A673 (cell line): ENCODE results near the gene INTS6. TPM values are rescaled to one million over a fixed set of nuclear protein-coding genes. Genes with fewer than 3 reads are reported as not detected.

Source experiments
- BruUV-seq: library from RNA; stranded (reverse); fragments of 400-500 nt; replicated peaks from 2 replicates; lab custom pipeline; 2021; lab: Mats Ljungman, UMichigan
- CTCF ChIA-PET: fragments of 300-600 bp; sonication (Branson Sonifier 250); formaldehyde crosslinking; loops from one replicate; lab custom pipeline; 2022; ENCODE audit warnings: antibody characterized with exemption; lab: Charles Lee
- POLR2A ChIA-PET: fragments of 300-600 bp; sonication (Branson Sonifier 250); formaldehyde crosslinking; loops from one replicate; lab custom pipeline; 2022; ENCODE audit warnings: antibody characterized with exemption; ENCODE audit not compliant: low non-redundant PET; lab: Charles Lee
- DNase-seq: peaks from one replicate; pipeline ENCODE4 v3.0.0-alpha.2; 2015; ENCODE audit warnings: low spot score
- H3K27ac ChIP-seq: fragments of 200-600 bp; sonication (generic); 2 replicates; pipeline ENCODE4 v1.5.1; 2016; ENCODE audit warnings: mixed run types, low read depth, mild to moderate bottlenecking, mixed read lengths, antibody characterized with exemption, low read length; ENCODE audit not compliant: poor library complexity, severe bottlenecking
- H3K27me3 ChIP-seq: fragments of 200-600 bp; sonication (generic); replicated peaks from 2 replicates; pipeline ENCODE4 v1.6.1; 2017; ENCODE audit warnings: mixed run types, low read depth, mild to moderate bottlenecking, mixed read lengths, antibody characterized with exemption, low read length; ENCODE audit not compliant: insufficient read depth, poor library complexity
- H3K36me3 ChIP-seq: fragments of 200-600 bp; sonication (generic); 2 replicates; pipeline ENCODE4 v1.6.1; 2016; ENCODE audit warnings: mixed run types, mild to moderate bottlenecking, mixed read lengths, antibody characterized with exemption, low read length; ENCODE audit not compliant: insufficient read depth, poor library complexity, severe bottlenecking
- H3K4me1 ChIP-seq: fragments of 200-600 bp; sonication (generic); 2 replicates; pipeline ENCODE4 v1.6.1; 2017; ENCODE audit warnings: mixed run types, mild to moderate bottlenecking, mixed read lengths, antibody characterized with exemption, low read length; ENCODE audit not compliant: insufficient read depth, poor library complexity, severe bottlenecking
- H3K4me3 ChIP-seq: fragments of 200-600 bp; sonication (generic); 2 replicates; pipeline ENCODE4 v1.5.1; 2016; ENCODE audit warnings: low read depth, mixed run types, mild to moderate bottlenecking, mixed read lengths, low read length; ENCODE audit not compliant: poor library complexity, severe bottlenecking
- H3K9me3 ChIP-seq: fragments of 200-600 bp; sonication (generic); 2 replicates; pipeline ENCODE4 v1.6.1; 2016; ENCODE audit warnings: mixed run types, low read depth, mild to moderate bottlenecking, mixed read lengths, antibody characterized with exemption, low read length; ENCODE audit not compliant: poor library complexity, severe bottlenecking
- CTCF ChIP-seq: fragments of 300-800, 200-600 bp; sonication (generic); conservative IDR thresholded peaks from 2 replicates; pipeline ENCODE4 v1.5.1; 2017; ENCODE audit warnings: low read depth, mild to moderate bottlenecking, antibody characterized with exemption, low read length, moderate library complexity, mixed read lengths
- EZH2 ChIP-seq: fragments of 200-600 bp; sonication (generic); IDR thresholded peaks from 2 replicates; pipeline ENCODE4 v1.6.1; 2017; ENCODE audit warnings: borderline replicate concordance, low read depth, mild to moderate bottlenecking, mixed read lengths, antibody characterized with exemption, low read length; ENCODE audit not compliant: poor library complexity, severe bottlenecking
- intact Hi-C: fragments of 100-400 bp; cut with micrococcal nuclease; formaldehyde crosslinking; loops from one replicate; pipeline ENCODE4 v1.10.0; 2022; ENCODE audit not compliant: unreplicated experiment
- total RNA-seq: library from RNA; stranded (reverse); gene quantifications from 2 replicates; pipeline ENCODE4 v1.2.3, GENCODE V29; 2021

The INTS6 gene
- total RNA-seq, 1 experiment from 2014 or later = 90.4 TPM

GRCh38 chr13:51318015-51318414 lies 134.8 kb downstream of the INTS6 start:
- intact Hi-C loops = no loop called here
- TF ChIP-seq CTCF (no peak), EZH2 (no peak)
- BruUV-seq = no TSS peak
- no peak for DNase-seq
- Histone ChIP-seq H3K27me3 (no peaks in the 10 kb centered on the region), H3K4me3 (no peak overlapping the region), H3K4me1 (peaks cover 22% of the 10 kb centered on the region), H3K27ac (no peak overlapping the region), H3K9me3 (no peaks in the 10 kb centered on the region), H3K36me3 (no peaks in the 10 kb centered on the region)
- POLR2A ChIA-PET = no interaction called here
- CTCF ChIA-PET = no interaction called here

DNA sequence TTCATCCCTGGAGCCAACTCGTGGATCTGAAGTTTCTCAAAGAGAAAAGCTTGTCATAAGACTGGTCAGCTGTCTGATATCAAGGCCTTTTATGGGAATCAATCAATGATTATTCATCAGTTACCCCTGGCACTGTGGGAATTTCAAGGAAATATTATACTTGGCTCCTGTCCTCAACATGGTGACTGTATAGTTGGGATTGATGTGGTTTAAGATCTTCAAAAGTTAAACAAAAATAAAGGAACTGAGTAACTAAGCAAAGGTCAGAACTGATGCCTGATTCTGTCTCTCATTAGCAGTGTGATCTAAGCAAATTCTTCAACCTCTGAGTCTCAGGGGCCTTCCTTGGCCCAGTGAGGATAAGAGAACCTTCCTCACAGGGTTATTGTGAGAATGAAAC lies 135.6 kb downstream of the INTS6 start:
- H3K27ac ChIP-seq = no peak overlapping the region
- H3K4me1 ChIP-seq = peaks cover 22% of the 10 kb centered on the region
- H3K4me3 ChIP-seq = no peak overlapping the region
- CTCF ChIA-PET = no interaction called here
- no TSS peak for BruUV-seq
- intact Hi-C loops = no loop called here
- H3K9me3 ChIP-seq = no peaks in the 10 kb centered on the region
- POLR2A ChIA-PET = no interaction called here
- no peaks in the 10 kb centered on the region for H3K36me3 ChIP-seq
- H3K27me3 ChIP-seq = no peaks in the 10 kb centered on the region
- no peak for TF ChIP-seq EZH2
- no peak for DNase-seq

DNA sequence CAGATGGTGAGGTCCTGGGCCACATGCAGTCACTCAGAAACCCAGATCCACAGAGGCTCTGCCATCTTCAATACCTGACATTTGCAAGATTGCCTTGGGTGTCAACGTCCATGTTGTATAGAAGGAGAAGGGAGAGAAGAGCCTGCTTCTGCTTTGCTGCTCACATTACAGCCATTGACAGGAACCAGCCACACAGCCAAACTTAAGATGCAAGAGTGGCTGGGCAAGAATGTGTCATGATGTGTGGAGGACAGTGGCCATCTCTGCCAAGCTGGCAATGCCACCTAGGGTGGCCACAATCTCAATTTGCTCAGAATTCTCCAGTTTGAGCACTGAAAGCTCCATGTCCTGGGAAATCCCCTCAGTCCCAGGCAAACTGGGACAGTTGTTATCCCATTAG lies 139.2 kb downstream of the INTS6 start:
- BruUV-seq = no TSS peak
- no peak overlapping the region for H3K4me3 ChIP-seq
- H3K36me3 ChIP-seq = no peaks in the 10 kb centered on the region
- peaks cover 22% of the 10 kb centered on the region for H3K4me1 ChIP-seq
- DNase-seq = no peak
- ChIA-PET CTCF (no interaction called here), POLR2A (no interaction called here)
- TF ChIP-seq EZH2 = no peak
- no peak for TF ChIP-seq CTCF
- intact Hi-C loops = no loop called here
- H3K27me3 ChIP-seq = no peaks in the 10 kb centered on the region
- H3K9me3 ChIP-seq = no peaks in the 10 kb centered on the region
- no peak overlapping the region for H3K27ac ChIP-seq

- no peak for DNase-seq
- Histone ChIP-seq H3K27me3 (no peaks in the 10 kb centered on the region), H3K4me3 (no peak overlapping the region), H3K36me3 (no peaks in the 10 kb centered on the region), H3K4me1 (peaks cover 22% of the 10 kb centered on the region), H3K27ac (no peak overlapping the region), H3K9me3 (no peaks in the 10 kb centered on the region)
- no peak for TF ChIP-seq CTCF
- TF ChIP-seq EZH2 = no peak
- ChIA-PET POLR2A (interaction anchor here (0.6 kb wide), 1 partner anchor 438 kb away, joined by 3 read pairs; no protein-coding TSS in a partner anchor), CTCF (no interaction called here)
- intact Hi-C loops = no loop called here
- no TSS peak for BruUV-seq
Measured at GRCh38 chr13:51311957-51312520, 140.8 kb downstream of the INTS6 start.
